Skin of body (tissue), 2 donors: ENCODE measurements around the gene FOXP1. TPM values are rescaled to one million over a fixed set of nuclear protein-coding genes. Genes with fewer than 3 reads are reported as not detected.

Experiments
- DNase-seq: peaks from one replicate; lab custom pipeline; 2025; lab: John Stamatoyannopoulos, UW
- total RNA-seq: library from RNA; depleted of rRNA; stranded (reverse); fragments of >200 nt; gene quantifications from one replicate; pipeline ENCODE4 v1.2.3, GENCODE V29; 2014

Gene FOXP1
- total RNA-seq, 1 donor from 2014 or later, result 56.7 TPM

DNA sequence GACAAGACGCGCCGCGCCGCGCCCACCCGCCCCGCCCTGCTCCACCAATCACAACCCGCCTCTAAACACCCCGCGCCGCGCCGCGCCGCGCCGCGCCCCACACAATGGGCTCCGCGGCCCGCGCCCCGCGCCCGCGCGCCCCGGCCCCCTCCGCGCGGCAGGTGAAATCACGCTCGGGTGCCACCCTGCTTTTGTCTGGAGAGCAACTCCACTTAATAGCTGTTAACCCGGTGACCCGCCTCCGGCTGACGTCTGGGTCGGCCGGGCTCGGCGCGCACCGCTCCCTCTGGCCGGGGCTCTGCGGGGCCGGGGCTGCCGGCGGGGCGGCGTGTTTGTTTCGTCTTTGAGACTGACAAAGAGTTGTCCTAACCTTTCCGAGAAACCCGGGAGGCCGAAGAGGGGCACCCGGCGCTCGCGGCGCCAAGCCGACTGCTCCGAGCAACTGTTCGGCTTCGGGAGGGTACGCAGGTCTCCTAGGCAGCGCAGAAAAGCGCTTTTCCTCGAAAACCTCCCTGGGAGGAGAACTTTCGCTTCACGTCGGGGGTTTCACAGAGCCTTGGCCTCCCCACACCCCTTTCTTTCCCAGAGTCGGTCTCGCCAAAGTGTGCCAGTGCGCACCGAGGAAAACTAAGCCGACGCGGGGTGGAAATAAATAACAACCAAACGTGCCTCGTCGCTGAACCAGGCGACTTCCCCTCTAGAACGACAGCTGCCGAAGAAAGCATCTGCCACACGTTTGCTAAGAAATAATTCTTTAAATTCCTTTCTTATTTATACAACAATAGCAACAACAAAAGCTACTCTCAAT is 518.4 kb downstream of the FOXP1 start:
- DNase-seq, result peak; percentile 46

DNA sequence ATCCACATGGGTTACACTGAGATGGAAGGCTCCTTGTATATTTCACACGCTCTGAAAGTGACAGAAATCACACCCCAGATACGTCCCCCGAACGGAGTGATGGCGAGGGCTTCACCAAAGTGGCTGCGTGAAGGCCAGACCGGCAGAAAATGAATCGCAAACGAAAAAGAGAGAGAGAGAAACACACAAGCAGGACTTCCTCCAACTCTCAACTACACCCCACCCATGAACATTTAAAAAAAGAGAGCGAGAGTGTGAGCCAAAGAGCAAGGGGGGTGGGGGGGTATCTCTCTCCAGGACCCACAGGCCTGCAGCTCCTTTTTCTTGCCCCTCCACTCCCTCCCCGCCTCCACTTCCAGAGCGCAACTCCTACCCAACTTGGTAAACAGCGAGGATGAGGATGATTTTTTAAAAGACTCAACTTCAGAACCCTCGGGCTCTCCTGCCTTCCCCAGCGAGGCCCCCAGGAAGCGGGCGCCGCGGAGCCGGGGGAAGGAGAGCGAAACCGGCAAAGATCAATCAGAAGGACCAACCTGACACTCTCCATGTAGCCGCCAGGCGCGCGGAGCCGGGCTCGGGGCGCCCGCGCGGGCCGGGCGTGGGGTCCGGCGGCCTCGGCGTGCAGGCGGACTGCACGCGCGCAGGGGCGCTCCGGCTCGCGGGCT is 519.1 kb downstream of the FOXP1 start:
- DNase-seq, result peak; percentile 76

DNA sequence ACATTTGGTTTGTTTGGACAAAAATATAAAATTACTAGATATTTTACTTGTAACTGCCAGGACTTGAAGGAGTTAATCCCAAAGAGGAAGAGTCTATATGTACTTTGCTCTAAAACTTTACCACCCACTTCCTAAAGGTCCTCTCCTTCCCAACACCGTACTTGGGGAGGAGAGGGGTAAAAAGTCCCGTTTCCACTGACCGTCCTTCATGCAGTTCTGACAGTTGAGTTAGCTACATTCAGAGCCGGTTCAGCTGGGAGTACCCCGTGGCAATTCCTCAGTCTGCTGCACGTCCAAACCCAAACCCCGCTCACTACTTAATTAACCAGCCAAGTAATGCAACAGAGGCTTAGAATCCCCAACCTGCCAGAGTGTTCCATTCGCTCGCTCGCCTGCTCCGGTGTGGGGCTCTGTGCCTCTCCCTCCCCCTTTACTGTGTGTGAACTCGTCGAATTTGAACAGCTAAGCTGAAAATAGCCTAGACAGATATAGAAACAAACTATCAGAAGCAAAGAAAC is 519.7 kb downstream of the FOXP1 start:
- DNase-seq, result peak; percentile 70

DNA sequence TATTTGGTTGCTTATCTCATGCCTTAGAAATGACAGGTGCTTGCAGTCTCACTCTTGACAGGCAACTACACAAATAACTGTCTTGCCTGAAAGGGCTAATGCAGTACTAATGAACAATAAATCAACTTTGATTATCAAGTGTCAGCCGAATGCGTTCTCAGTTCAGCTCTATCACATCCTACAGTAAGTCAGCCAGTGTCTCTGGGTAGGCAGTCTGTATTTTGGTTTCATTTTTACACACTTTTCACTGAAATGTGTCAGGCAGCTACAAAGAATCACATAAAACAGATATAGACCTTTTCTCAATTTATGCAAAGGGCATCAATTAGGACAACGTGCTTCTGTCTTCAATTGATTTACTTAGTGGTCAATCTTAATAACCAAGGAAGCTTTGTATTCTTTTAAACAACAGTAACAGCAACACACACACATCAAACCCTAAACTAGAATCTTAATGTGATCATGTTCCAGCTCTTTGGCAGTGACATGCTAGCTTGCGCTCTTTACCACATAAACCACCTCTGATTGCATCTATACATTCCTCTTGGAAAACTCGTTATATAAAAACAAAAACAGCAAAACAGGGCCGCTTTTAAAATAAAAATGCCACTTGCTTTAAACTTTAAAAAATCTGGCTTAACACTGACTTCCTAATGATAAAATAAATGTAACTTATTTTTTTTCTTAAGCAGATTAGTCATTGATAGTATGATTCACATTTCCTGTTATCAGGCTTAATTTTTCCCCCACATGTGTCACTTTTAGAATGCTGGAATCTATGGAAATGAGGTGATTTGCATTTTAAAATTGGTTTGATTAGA is 520.4 kb downstream of the FOXP1 start:
- peak; percentile 32 for DNase-seq

DNA sequence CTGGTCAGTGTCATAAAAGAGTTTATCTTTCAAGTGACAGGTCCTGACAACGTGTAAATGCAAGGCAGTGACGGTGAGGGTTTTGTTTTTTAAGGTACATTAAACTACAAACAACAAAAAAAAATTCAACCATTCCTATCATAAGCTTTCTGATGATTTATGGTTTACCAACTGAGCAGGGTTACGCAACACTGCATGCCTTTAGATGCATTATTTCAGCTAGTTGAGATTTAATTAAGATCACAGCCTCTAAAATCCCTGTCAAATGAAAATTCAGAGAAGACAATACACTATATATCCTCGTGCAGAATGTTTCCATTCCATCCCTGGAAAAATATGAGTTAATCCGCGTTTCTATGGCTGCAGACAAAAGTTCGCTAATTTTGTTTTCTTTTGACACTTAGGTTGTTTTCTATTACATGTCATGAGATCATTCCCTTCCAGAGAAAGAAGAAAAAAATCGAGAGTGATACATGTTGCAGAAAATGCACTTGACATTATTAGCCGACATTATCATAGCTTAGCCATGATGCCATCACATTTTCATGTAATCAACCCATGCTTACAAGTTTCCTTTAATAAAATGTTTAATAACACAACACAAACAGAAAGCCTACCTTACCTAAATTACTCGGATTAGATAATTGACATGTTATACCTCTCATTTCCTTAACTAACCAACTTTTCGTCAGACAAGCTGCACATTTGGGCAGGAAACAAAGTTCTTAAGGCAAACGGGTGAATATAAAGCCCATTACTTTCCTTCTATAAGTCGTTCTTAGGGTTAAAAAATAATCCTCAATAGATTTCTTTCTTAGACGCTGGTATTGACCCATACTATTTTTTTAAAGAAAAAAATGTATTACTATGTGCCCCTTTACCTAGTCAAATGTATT is 521.2 kb downstream of the FOXP1 start:
- DNase-seq, result no peak

DNA sequence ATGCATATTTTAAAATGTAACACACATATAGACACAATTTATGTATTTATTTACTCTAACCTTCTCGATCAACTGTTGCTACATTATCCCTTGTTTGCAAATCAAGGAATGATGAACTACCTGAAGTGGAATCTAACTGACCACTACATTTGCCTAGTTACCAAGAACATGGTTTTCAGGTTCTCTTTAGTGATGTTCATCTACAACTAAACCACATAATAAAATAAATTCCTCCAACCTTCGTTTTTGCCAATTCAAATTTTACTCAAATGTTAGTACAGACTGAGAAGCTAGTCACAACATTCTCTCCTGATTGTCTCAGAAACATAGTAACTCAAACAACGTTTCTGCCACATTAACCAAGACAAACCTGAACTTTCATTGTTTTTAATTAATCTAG is 521.9 kb downstream of the FOXP1 start:
- DNase-seq, result no peak

DNA sequence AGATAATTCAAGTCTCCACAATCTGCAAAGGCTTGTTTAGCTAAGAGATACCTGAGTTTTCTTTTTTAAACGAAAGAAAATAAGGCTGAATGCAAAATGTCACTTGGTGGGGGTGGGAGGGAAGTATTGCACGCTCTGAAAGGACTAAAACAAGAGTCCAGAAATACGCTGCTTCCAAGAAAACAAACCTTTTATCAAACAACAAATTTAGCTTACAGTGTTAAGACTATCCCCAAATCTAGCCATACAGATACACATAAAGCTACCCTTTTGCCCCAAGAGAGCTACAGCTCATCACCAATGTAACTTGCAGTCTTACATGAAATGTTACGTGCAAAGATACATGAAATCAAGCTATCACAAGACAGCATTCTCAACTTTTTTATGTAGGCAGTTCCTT is 522.5 kb downstream of the FOXP1 start:
- DNase-seq, result no peak

DNA sequence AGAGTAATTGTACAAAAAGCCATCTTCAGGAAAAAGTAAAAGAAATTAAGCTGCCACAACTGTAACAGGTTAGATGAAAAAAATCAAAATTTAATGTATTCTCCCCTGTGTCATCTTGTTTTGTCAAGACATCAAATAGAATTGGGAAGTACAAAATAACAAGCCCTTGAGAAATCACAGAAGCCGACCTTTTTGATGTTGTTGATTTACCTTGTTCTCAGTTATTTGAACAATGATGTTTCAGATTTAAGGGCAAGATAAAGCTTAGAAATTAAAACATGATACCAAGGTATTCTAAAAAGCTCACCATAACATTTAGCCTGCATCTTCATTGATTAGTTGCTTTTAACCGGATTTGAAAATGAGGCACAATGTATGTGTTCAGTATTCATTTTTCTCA is 523.0 kb downstream of the FOXP1 start:
- DNase-seq, result peak; percentile 8

DNA sequence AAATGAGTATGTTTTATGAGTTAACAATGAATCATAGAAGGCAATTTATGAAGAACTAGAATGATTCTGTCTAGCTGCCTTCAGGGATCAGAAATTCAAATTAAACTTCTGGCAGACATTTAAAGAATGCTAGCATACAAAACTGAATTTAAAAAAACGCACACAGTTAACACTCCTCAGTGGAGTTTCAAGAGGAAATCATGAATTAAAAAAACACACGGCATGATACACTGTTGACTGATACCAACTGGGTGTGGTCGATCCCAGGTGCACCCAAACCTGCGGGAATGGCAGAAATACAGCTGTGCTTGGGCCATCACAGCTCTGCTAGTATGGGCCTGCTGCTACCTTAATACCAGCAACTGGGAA is 526.0 kb downstream of the FOXP1 start:
- peak; percentile 10 for DNase-seq

DNA sequence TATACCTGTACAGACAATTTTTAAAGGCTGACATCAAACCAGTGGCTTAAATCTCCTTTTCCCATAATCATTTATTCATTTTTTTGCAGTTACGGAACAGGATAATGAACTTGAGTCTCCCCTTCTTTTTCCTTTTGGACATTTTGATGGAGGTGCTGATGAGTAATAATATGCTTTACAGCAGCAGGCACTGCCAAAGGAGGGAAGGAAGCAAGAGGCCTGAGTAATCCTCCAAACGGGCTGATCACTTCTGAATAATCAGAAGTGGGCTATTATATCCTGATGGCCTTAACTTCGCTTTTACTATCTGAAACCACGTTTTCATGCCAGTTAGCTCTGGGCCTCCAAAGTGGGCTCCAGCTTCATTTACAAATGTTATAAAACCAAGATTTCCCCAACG is 527.2 kb downstream of the FOXP1 start:
- no peak for DNase-seq

DNA sequence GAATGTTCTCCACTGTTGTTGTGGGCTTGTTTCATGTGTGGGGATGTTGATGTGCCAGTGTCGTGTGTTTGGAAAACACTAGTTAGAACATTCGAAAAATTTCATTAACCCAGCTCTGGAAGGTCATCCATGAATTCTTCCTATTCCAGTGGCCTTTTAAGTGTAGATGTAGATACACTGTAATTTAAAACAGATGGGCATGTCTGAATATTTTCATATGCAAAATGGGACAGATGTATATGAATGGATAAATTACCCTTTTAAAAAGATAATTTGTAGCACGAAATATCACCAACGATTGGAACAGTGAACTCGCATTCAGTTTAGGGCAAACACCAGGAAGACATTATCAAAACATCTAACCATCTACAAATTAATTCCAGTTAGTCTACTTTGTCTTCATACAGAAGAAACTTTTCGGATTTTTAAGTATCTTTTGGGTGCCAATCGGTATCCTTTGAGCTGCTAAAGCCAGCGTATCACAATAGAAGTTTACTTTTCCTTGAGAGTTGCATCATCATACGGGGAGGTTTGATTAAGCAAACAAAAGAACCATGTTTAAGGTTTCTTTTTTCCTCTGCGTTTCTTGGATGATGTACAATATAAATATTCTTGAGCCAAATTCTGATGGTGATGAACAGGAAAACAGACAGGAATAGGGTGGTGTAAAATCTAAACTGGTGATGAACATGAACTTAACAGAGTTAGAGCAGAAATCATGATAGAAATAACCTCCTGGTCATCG is 528.1 kb downstream of the FOXP1 start:
- DNase-seq, result no peak

DNA sequence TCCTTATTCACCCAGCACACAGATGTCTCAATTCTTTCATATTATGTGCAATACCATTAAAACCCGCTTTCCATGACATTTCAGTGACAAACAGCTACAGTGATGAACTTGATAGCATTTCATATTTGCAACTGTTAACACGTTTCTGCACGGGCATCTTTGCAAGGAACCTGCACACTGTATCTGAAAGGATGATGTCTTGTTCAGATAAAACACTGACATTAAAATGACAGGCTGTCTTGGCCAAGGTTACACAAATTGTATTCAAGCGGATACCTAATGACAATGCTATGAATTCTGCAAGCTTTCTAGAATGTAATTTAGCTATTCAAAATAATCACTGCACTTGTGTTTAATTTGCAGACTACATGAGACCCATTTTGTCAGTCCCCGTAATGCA is 529.2 kb downstream of the FOXP1 start:
- no peak for DNase-seq

DNA sequence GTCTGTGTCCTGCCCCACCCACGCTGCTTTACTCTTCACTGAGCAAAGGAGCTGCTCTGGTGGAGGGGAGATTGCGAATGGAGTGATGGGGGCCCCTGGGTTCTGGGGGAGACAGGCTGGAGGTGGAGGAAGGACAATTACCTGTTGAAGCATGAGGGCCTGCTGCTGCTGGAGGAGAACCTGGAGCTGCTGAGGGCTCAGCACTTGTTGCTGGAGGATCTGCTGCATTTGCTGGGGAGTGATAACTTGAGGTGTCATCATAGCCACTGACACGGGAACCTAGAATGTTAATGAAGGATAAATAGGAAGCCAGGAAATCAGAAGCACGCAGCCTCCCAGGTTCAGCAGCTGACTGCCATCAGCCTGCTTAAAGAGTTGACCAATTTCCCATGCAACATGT is 530.0 kb downstream of the FOXP1 start:
- DNase-seq, result no peak

DNA sequence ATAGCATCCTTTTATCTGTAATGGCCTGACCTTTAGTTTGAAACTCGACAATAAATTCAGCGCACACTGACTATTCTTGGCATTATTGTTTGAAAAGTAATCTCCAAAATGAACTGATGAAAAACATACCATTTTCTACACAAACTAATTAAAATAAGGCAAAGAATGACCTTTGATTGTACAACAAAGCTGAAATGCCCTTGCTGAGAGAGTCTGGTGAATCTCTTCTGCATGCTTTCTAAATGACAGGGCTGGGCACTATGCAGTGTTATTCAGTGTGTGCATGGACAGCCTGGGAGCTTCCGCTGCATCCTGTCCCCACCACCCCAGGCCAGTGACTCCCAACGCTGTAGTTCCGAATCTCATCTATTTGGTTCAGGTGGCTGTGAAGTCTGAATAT is 530.8 kb downstream of the FOXP1 start:
- no peak for DNase-seq

DNA sequence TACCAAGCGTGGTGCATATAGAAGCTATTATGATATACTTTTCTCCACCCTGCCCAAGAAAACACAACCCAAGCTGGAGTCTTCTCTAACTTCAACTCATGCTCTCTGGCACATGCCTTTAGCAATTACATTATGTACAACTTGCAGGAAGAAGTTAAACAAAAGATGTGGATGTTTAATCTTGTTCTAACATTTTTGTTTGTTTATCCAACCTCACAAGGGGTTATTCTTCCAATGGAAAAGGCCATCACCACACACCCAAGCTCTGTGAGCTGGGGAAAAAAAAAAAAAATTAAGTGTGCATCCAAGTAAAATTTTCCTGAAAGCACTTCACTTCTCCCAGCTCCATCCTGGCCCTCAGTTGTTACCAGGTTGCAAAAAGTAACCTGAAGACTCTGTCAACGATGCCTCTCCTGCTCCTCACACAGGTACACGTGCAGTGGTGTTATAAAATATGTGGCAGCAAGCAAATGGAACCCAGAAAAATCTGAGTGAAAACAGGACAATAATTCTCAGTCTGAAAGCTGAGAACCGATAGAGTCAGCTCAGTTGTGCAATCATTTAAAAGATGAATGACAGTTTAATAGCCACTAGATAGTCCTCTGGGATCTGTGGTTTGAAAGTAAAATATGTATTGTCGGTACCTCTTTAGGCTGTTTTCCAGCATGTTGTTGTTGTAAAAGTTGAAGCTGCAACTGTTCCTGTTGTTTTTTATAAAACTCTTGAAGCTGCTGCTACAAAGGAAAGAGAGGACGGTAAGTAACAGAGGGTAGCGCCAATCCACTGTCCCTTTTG is 531.4 kb downstream of the FOXP1 start:
- no peak for DNase-seq

DNA sequence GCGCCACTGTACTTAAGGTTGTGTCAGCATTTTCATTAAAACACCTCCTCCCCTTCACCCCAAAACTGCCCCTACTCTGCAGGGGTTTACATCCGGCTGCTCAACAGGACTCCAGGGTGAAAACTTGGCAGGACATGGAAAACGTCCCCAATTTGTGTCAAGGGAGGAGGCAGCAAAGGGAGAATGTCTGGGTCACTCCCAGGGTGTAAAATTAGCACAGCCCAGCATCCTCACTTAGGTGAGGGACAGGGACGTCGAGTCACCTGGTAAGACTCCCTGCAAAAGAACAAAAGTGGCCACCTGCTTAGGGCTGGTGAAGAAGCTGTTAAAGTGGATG is 532.3 kb downstream of the FOXP1 start:
- no peak for DNase-seq

DNA sequence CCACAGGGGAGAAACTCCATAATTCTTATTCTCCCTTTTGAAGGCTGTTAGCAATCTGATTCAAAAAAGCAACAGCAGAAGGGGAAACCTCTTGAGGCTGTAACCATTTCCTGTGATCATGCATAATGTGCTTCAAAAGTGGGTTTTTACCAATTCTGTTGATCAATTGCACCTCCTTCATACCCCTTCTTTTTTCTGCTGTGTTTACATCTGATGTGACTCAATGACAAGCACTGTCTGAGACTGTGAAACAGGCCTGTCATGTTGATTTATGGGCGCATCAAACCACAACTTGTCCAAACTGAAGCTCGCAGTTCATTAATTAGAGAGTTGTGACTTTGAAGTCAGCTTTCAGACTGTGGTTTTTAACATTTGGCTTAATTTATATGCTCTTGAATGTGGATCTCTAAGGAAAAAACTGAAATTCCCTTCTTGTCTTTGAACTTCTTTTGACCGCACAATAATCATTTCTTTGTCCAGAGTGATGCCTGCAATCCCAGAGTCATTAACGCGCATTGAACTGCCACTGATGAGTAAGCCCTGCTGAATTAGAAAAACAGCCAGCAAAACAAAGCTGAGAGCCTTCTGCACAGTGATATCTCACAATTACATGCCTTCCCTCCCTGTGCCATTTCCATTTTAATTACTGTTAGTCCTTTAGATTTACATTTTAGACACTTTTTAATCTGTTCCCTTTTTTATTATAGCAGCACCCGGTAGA is 532.8 kb downstream of the FOXP1 start:
- peak; percentile 43 for DNase-seq

DNA sequence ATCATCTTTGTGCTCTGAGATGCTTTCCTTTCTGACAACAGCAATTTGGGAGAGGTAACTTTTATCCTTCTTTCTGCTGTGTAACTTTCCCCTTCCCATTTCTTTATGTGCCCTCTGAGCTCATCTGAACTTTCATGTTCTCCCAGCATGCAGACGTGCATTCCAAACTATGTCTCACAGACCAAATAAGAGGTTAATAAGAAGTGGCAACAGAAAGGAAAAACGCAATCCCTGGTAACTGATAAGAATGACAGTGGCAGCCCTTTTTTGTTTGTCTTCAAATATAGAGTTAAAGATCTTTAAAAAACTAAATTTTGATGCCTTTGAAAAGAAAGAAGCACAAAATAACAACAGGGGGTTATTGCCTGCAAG is 533.4 kb downstream of the FOXP1 start:
- no peak for DNase-seq

DNA sequence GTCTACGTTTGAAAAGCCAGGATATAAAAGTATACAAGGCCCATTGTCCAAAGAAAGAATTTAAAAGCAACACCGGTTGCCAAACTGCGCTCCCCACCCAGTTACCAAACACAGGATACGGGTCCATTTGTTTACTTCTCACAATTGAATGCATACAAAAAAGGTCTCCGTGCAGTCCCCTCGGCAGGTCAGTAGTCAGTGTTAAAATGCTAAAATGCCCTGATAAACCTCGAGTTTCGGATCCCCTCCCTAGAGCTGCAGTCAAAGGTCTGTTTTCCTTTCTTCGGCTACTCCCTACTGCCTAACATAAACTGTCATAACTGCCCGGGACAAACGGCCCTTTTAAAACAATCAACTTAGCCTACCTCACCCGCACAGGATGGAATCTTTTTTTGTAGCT is 534.6 kb downstream of the FOXP1 start:
- no peak for DNase-seq
